ENCODE data around the gene OR52B6.

- TF ChIP-seq CTCF (IDR thresholded peaks at IDR 0.05) (no peak), EZH2 (IDR thresholded peaks at IDR 0.05) (no peak)
Measured at GRCh38 chr11:5596607-5597201, 16.0 kb downstream of the OR52B6 start, which contains the start of gene TRIM6.

Measured in neural progenitor cell (in vitro differentiated cells).